WTC11 (cell line): ENCODE measurements around the gene STARD8. TPM values are rescaled to one million over a fixed set of nuclear protein-coding genes. Genes with fewer than 3 reads are reported as not detected.

ENCODE experiments used
- ATAC-seq: fragments of 200-7000 bp; cut with Tn5 transposase; 2 replicates; pipeline ENCODE4 v1.10.0; 2021; ENCODE audit warnings: mild to moderate bottlenecking, moderate library complexity
- CTCF ChIA-PET: fragments of 300-600 bp; sonication (Branson Sonifier 250); formaldehyde crosslinking; loops from one replicate; lab custom pipeline; 2021; ENCODE audit warnings: antibody characterized with exemption; lab: Charles Lee
- POLR2A ChIA-PET: fragments of 350-600 bp; sonication (Branson Sonifier 250); formaldehyde crosslinking; loops from one replicate; lab custom pipeline; 2021; ENCODE audit warnings: antibody characterized with exemption; lab: Charles Lee
- DNase-seq: peaks from one replicate; pipeline ENCODE4 v3.0.0; 2021; ENCODE audit warnings: low spot score
- H3K27ac Mint-ChIP-seq: 2 replicates; pipeline ENCODE4 v1.8.0; 2021; ENCODE audit warnings: mixed read lengths
- H3K27me3 Mint-ChIP-seq: 2 replicates; pipeline ENCODE4 v1.8.0; 2021; ENCODE audit warnings: low read depth, mild to moderate bottlenecking, moderate library complexity, mixed read lengths
- H3K36me3 Mint-ChIP-seq: 2 replicates; pipeline ENCODE4 v1.8.0; 2021; ENCODE audit warnings: mixed read lengths
- H3K4me1 Mint-ChIP-seq: 2 replicates; pipeline ENCODE4 v1.8.0; 2022; ENCODE audit warnings: mixed read lengths
- H3K4me3 Mint-ChIP-seq: 2 replicates; pipeline ENCODE4 v1.8.0; 2021; ENCODE audit warnings: mild to moderate bottlenecking, moderate library complexity, mixed read lengths
- H3K9me3 Mint-ChIP-seq: 2 replicates; pipeline ENCODE4 v1.8.0; 2021; ENCODE audit warnings: mixed read lengths
- ATF2 ChIP-seq: sonication (generic); formaldehyde crosslinking; IDR thresholded peaks from 2 replicates; pipeline ENCODE4 v1.8.1; 2022; ENCODE audit warnings: low read depth, missing genetic modification reagents, borderline replicate concordance
- FOXJ3 ChIP-seq: sonication (generic); formaldehyde crosslinking; IDR thresholded peaks from 2 replicates; pipeline ENCODE4 v1.9.0; 2021; ENCODE audit warnings: missing genetic modification reagents, mild to moderate bottlenecking, borderline replicate concordance
- IRF1 ChIP-seq: sonication (generic); formaldehyde crosslinking; IDR thresholded peaks from 2 replicates; pipeline ENCODE4 v1.8.0; 2023; ENCODE audit warnings: missing genetic modification reagents
- KAT7 ChIP-seq: sonication (generic); formaldehyde crosslinking; IDR thresholded peaks from 2 replicates; pipeline ENCODE4 v1.8.1; 2023; ENCODE audit warnings: missing genetic modification reagents, mild to moderate bottlenecking, borderline replicate concordance
- MYBL2 ChIP-seq: sonication (generic); formaldehyde crosslinking; IDR thresholded peaks from 2 replicates; pipeline ENCODE4 v1.8.1; 2023; ENCODE audit warnings: mild to moderate bottlenecking, moderate library complexity, missing genetic modification reagents
- NR1H2 ChIP-seq: sonication (generic); formaldehyde crosslinking; IDR thresholded peaks from 2 replicates; pipeline ENCODE4 v1.9.0; 2021; ENCODE audit warnings: mild to moderate bottlenecking, moderate library complexity, missing genetic modification reagents
- NR2C2 ChIP-seq: sonication (generic); formaldehyde crosslinking; IDR thresholded peaks from 2 replicates; pipeline ENCODE4 v1.8.0; 2022; ENCODE audit warnings: mild to moderate bottlenecking, missing genetic modification reagents
- PRDM15 ChIP-seq: sonication (generic); formaldehyde crosslinking; IDR thresholded peaks from 2 replicates; pipeline ENCODE4 v1.8.0; 2022; ENCODE audit warnings: missing genetic modification reagents
- PRRX2 ChIP-seq: fragments of 250-450 bp; sonication (Bioruptor Pico); IDR thresholded peaks from 2 replicates; pipeline ENCODE4 v1.8.0; 2021; ENCODE audit warnings: mild to moderate bottlenecking
- SMAD3 ChIP-seq: sonication (generic); formaldehyde crosslinking; IDR thresholded peaks from 2 replicates; pipeline ENCODE4 v1.8.0; 2022; ENCODE audit warnings: missing genetic modification reagents, mild to moderate bottlenecking, borderline replicate concordance
- TCF7 ChIP-seq: sonication (generic); formaldehyde crosslinking; IDR thresholded peaks from 2 replicates; pipeline ENCODE4 v1.8.0; 2022; ENCODE audit warnings: mild to moderate bottlenecking, low read depth, missing genetic modification reagents, moderate library complexity
- TEAD1 ChIP-seq: sonication (generic); formaldehyde crosslinking; IDR thresholded peaks from 2 replicates; pipeline ENCODE4 v1.8.0; 2022; ENCODE audit warnings: mild to moderate bottlenecking, missing genetic modification reagents
- TP53 ChIP-seq: sonication (generic); formaldehyde crosslinking; IDR thresholded peaks from 2 replicates; pipeline ENCODE4 v1.8.1; 2023; ENCODE audit warnings: mild to moderate bottlenecking, missing genetic modification reagents
- ZNF121 ChIP-seq: sonication (generic); formaldehyde crosslinking; IDR thresholded peaks from 2 replicates; pipeline ENCODE4 v1.8.0; 2023; ENCODE audit warnings: missing genetic modification reagents
- total RNA-seq: library from RNA; stranded (reverse); gene quantifications from 3 replicates; pipeline ENCODE4 v1.2.3, GENCODE V29; 2021

The STARD8 gene
- total RNA-seq, 1 experiment from 2014 or later = 8.5 TPM

GRCh38 chrX:68762766-68763165 lies 115.3 kb downstream of the STARD8 start:
- TF ChIP-seq PRDM15 (CRISPR knock-in tag) = no peak
- no peak for TF ChIP-seq MYBL2
- TF ChIP-seq ZNF121 (CRISPR knock-in tag) = no peak
- TF ChIP-seq IRF1 (CRISPR knock-in tag) = no peak
- no peak for TF ChIP-seq TEAD1
- no peak for TF ChIP-seq NR2C2 (CRISPR knock-in tag)
- Mint-ChIP-seq H3K4me3 (no peak overlapping the region), H3K36me3 (no peaks in the 10 kb centered on the region), H3K9me3 (no peaks in the 10 kb centered on the region; the same call in 1 of the 2 replicates), H3K4me1 (no peaks in the 10 kb centered on the region), H3K27me3 (no peaks in the 10 kb centered on the region; the same call in 1 of the 2 replicates), H3K27ac (no peak overlapping the region)
- POLR2A ChIA-PET = no interaction called here
- CTCF ChIA-PET = no interaction called here
- DNase-seq (no peak), ATAC-seq (no peak)

- ChIA-PET CTCF (no interaction called here), POLR2A (no interaction called here)
- H3K4me3 Mint-ChIP-seq = no peak overlapping the region
- no peak for DNase-seq
- no peaks in the 10 kb centered on the region; the same call in 1 of the 2 replicates for H3K9me3 Mint-ChIP-seq
- H3K4me1 Mint-ChIP-seq = no peaks in the 10 kb centered on the region
- H3K36me3 Mint-ChIP-seq = no peaks in the 10 kb centered on the region
- TF ChIP-seq TCF7 (CRISPR knock-in tag) (no peak), TP53 (CRISPR knock-in tag) (no peak), ATF2 (CRISPR knock-in tag) (no peak), SMAD3 (CRISPR knock-in tag) (no peak), NR1H2 (CRISPR knock-in tag) (no peak), PRRX2 (CRISPR knock-in tag) (no peak), FOXJ3 (CRISPR knock-in tag) (no peak), KAT7 (CRISPR knock-in tag) (no peak)
- H3K27me3 Mint-ChIP-seq = no peaks in the 10 kb centered on the region; the same call in 1 of the 2 replicates
- H3K27ac Mint-ChIP-seq = no peak overlapping the region
- no peak for ATAC-seq
Observed at GRCh38 chrX:68763481-68763880, 116.0 kb downstream of the STARD8 start.

Other genes starting within 250 kb of the STARD8 start
- 3.7 to 4.7 TPM (median 4.4 TPM) in 3 replicates for gene OPHN1, start 214.2 kb upstream of the STARD8 start, total RNA-seq
- gene YIPF6, start 148.6 kb upstream of the STARD8 start, total RNA-seq = 34.2 to 40.5 TPM (median 38.8 TPM) in 3 replicates
- 9.7 to 16.4 TPM (median 10.0 TPM) in 3 replicates for gene EFNB1, start 181.4 kb downstream of the STARD8 start, total RNA-seq